Neuronal stem cell (in vitro differentiated cells): Measurements from ENCODE around the gene FAM217B.

Experiments
- DNase-seq: peaks from one replicate; pipeline ENCODE4 v3.0.0-alpha.2; 2013; ENCODE audit warnings: low spot score
- H2AFZ ChIP-seq: one replicate; pipeline ENCODE4 v1.6.1; 2013; ENCODE audit warnings: mild to moderate bottlenecking, low read length, inconsistent platforms
- H2AK5ac ChIP-seq: 2 replicates; pipeline ENCODE4 v1.6.1; 2013; ENCODE audit warnings: low read depth, mild to moderate bottlenecking, inconsistent platforms, low read length, moderate library complexity, mixed read lengths
- H2BK120ac ChIP-seq: 2 replicates; pipeline ENCODE4 v1.6.1; 2013; ENCODE audit warnings: low read depth, mild to moderate bottlenecking, inconsistent platforms, low read length, moderate library complexity, mixed read lengths
- H2BK12ac ChIP-seq: one replicate; pipeline ENCODE4 v1.6.1; 2013; ENCODE audit warnings: low read length, inconsistent platforms
- H2BK15ac ChIP-seq: 2 replicates; pipeline ENCODE4 v1.6.1; 2013; ENCODE audit warnings: mild to moderate bottlenecking, low read length, inconsistent platforms, mixed read lengths
- H2BK5ac ChIP-seq: one replicate; pipeline ENCODE4 v1.6.1; 2013; ENCODE audit warnings: inconsistent platforms, mild to moderate bottlenecking, low read length, moderate library complexity
- H3K14ac ChIP-seq: one replicate; pipeline ENCODE4 v1.6.1; 2013; ENCODE audit warnings: low read length, inconsistent platforms
- H3K18ac ChIP-seq: 2 replicates; pipeline ENCODE4 v1.6.1; 2013; ENCODE audit warnings: low read length, inconsistent platforms
- H3K23ac ChIP-seq: 2 replicates; pipeline ENCODE4 v1.6.1; 2013; ENCODE audit warnings: low read depth, mild to moderate bottlenecking, mixed read lengths, low read length, inconsistent platforms; ENCODE audit not compliant: poor library complexity
- H3K27ac ChIP-seq: replicated peaks from 3 replicates; pipeline ENCODE4 v1.5.1; 2013; ENCODE audit warnings: low read length, inconsistent platforms
- H3K27me3 ChIP-seq, 3 experiments: 2 replicates each; pipeline ENCODE4 v1.6.1; 2013; ENCODE audit warnings: low read length in 3 of 3, mild to moderate bottlenecking in 2 of 3, inconsistent platforms in 1 of 3, low read depth in 1 of 3, mixed read lengths in 1 of 3, moderate library complexity in 1 of 3; ENCODE audit not compliant: control insufficient read depth in 3 of 3, insufficient read depth in 3 of 3
- H3K36me3 ChIP-seq, 2 donors: replicated peaks in 1 of 2; 2 replicates each; pipeline ENCODE4 v1.6.1; 2013; ENCODE audit warnings: low read length in 2 of 2; ENCODE audit not compliant: control insufficient read depth in 2 of 2, insufficient read depth in 2 of 2
- H3K4ac ChIP-seq: 2 replicates; pipeline ENCODE4 v1.6.1; 2013; ENCODE audit warnings: inconsistent platforms, mild to moderate bottlenecking, low read length, moderate library complexity
- H3K4me1 ChIP-seq, 2 donors: 1 replicate in 1 of 2; 2 replicates in 1 of 2; pipeline ENCODE4 v1.6.1; 2013; ENCODE audit warnings: low read length in 2 of 2, low read depth in 1 of 2; ENCODE audit not compliant: control insufficient read depth in 2 of 2, insufficient read depth in 1 of 2
- H3K4me2 ChIP-seq: one replicate; pipeline ENCODE4 v1.6.1; 2013; ENCODE audit warnings: mild to moderate bottlenecking, low read length, inconsistent platforms; ENCODE audit not compliant: insufficient read depth, poor library complexity, severe bottlenecking
- H3K4me3 ChIP-seq, 2 donors: 2 replicates each; pipeline ENCODE4 v1.5.1; 2013; ENCODE audit warnings: low read length in 2 of 2, mild to moderate bottlenecking in 2 of 2, inconsistent platforms in 1 of 2, moderate library complexity in 1 of 2
- H3K79me1 ChIP-seq: one replicate; pipeline ENCODE4 v1.6.1; 2013; ENCODE audit warnings: low read depth, mild to moderate bottlenecking, inconsistent platforms, low read length, moderate library complexity
- H3K9ac ChIP-seq: one replicate; pipeline ENCODE4 v1.6.1; 2013; ENCODE audit warnings: mild to moderate bottlenecking, low read depth, low read length, inconsistent platforms; ENCODE audit not compliant: poor library complexity
- H3K9me3 ChIP-seq, 2 donors: replicated peaks in 1 of 2; 2 replicates each; pipeline versions ENCODE3 to v1.6.1; 2013; ENCODE audit warnings: low read length in 2 of 2, mild to moderate bottlenecking in 2 of 2, inconsistent platforms in 1 of 2, low read depth in 1 of 2, mixed read lengths in 1 of 2, moderate library complexity in 1 of 2; ENCODE audit not compliant: control insufficient read depth in 2 of 2, insufficient read depth in 1 of 2
- H4K8ac ChIP-seq: one replicate; pipeline ENCODE4 v1.6.1; 2013; ENCODE audit warnings: low read depth, mild to moderate bottlenecking, inconsistent platforms, low read length, moderate library complexity
- H4K91ac ChIP-seq: one replicate; pipeline ENCODE4 v1.6.1; 2013; ENCODE audit warnings: low read length, low read depth, mild to moderate bottlenecking, inconsistent platforms; ENCODE audit not compliant: poor library complexity
- WGBS, 2 donors: extraction: QIAGEN DNeasy Blood & Tissue Kit; methylation state at CpG; one replicate each; pipeline ENCODE4 v1.1.7; 2013; ENCODE audit warnings: missing lambda C conversion rate in 2 of 2, mixed read lengths in 1 of 2; ENCODE audit not compliant: insufficient read length in 2 of 2, insufficient replicate concordance in 1 of 2; ENCODE audit errors: extremely low coverage in 2 of 2; 5-methylcytosine and 5-hydroxymethylcytosine counted together

The FAM217B gene

GRCh38 chr20:59931511-59932312 is 8.5 kb upstream of the FAM217B start:
- H2AFZ ChIP-seq = peak overlapping the region; percentile 38
- no peak overlapping the region for H3K4me2 ChIP-seq
- H3K27me3 ChIP-seq = peaks cover 0 to 7% (median 0%) of the 10 kb centered on the region in 3 experiments
- no peak overlapping the region for H2BK5ac ChIP-seq
- DNase-seq = no peak
- H2BK12ac ChIP-seq = no peak overlapping the region
- no peak overlapping the region for H3K9ac ChIP-seq
- no peak overlapping the region for H4K8ac ChIP-seq
- H3K4ac ChIP-seq = no peak overlapping the region
- no peak overlapping the region for H2AK5ac ChIP-seq
- no peak overlapping the region for H3K18ac ChIP-seq
- H3K9me3 ChIP-seq = peaks cover 0 to 2% of the 10 kb centered on the region in 2 donors
- WGBS, 2 donors = no CpG with 5 or more reads among the region's 9 CpGs
- no peak overlapping the region for H3K4me3 ChIP-seq
- H2BK15ac ChIP-seq = no peak overlapping the region
- no peak overlapping the region for H4K91ac ChIP-seq
- H3K79me1 ChIP-seq = peaks cover 2% of the 10 kb centered on the region
- H3K27ac ChIP-seq = no peak overlapping the region
- no peak overlapping the region for H2BK120ac ChIP-seq
- no peak overlapping the region for H3K14ac ChIP-seq
- H3K23ac ChIP-seq = no peak overlapping the region
- peaks cover 0 to 9% of the 10 kb centered on the region in 2 donors for H3K4me1 ChIP-seq
- H3K36me3 ChIP-seq = no peaks in the 10 kb centered on the region

GRCh38 chr20:59932616-59933295 is 7.4 kb upstream of the FAM217B start:
- H3K36me3 ChIP-seq = no peaks in the 10 kb centered on the region
- peaks cover 0 to 7% (median 0%) of the 10 kb centered on the region in 3 experiments for H3K27me3 ChIP-seq
- no peak overlapping the region for H2BK12ac ChIP-seq
- H2BK5ac ChIP-seq = no peak overlapping the region
- H2AFZ ChIP-seq = no peak overlapping the region
- H3K14ac ChIP-seq = peak overlapping the region; percentile 21
- H3K18ac ChIP-seq = peak overlapping the region; percentile 64
- peaks cover 2% of the 10 kb centered on the region for H3K79me1 ChIP-seq
- no peak overlapping the region for H2BK120ac ChIP-seq
- no peak overlapping the region for H3K4me2 ChIP-seq
- H4K8ac ChIP-seq = no peak overlapping the region
- no peak overlapping the region for H3K4ac ChIP-seq
- H3K23ac ChIP-seq = peak overlapping the region; percentile 85
- H3K4me3 ChIP-seq = no peak overlapping the region
- H3K4me1 ChIP-seq = peaks cover 0 to 9% of the 10 kb centered on the region in 2 donors
- H2BK15ac ChIP-seq = no peak overlapping the region
- WGBS, 2 donors = no CpG with 5 or more reads among the region's 72 CpGs
- H4K91ac ChIP-seq = no peak overlapping the region
- H3K9ac ChIP-seq = no peak overlapping the region
- no peak for DNase-seq
- peaks cover 0 to 2% of the 10 kb centered on the region in 2 donors for H3K9me3 ChIP-seq
- no peak overlapping the region for H3K27ac ChIP-seq
- H2AK5ac ChIP-seq = peak overlapping the region; percentile 70

GRCh38 chr20:59933296-59933848 is 6.8 kb upstream of the FAM217B start, which contains the start of gene SYCP2:
Gene SYCP2 (minus strand): TSS chr20:59933637. CDS start chr20:59922413, 11,224 bp downstream.
- no peak within 1 kb of the TSS for H3K27ac ChIP-seq
- H2BK15ac ChIP-seq = peak within 1 kb of the TSS; percentile 67
- H2AFZ ChIP-seq = no peak within 1 kb of the TSS
- H3K4ac ChIP-seq = peak within 1 kb of the TSS; percentile 53
- peak within 1 kb of the TSS; percentile 70 for H2AK5ac ChIP-seq
- peak within 1 kb of the TSS; percentile 70 for H3K9ac ChIP-seq
- no peak within 1 kb of the TSS for H2BK5ac ChIP-seq
- peak within 1 kb of the TSS in 1 of 2 donors; percentile 83 for H3K4me3 ChIP-seq
- peak within 1 kb of the TSS; percentile 85 for H3K23ac ChIP-seq
- H3K36me3 ChIP-seq = no peaks in the 10 kb centered on the region
- peak within 1 kb of the TSS; percentile 98 for H4K8ac ChIP-seq
- H3K27me3 ChIP-seq = peaks cover 0 to 8% (median 0%) of the 10 kb centered on the region in 3 experiments
- no CpG with 5 or more reads among the region's 65 CpGs for WGBS, 2 donors
- peaks cover 0 to 12% of the 10 kb centered on the region in 2 donors for H3K4me1 ChIP-seq
- H2BK12ac ChIP-seq = peak within 1 kb of the TSS; percentile 22
- H3K79me1 ChIP-seq = peaks cover 2% of the 10 kb centered on the region
- peak within 1 kb of the TSS; percentile 21 for H3K14ac ChIP-seq
- H3K9me3 ChIP-seq = peaks cover 0 to 2% of the 10 kb centered on the region in 2 donors
- no peak within 1 kb of the TSS for H2BK120ac ChIP-seq
- no peak for DNase-seq
- peak within 1 kb of the TSS; percentile 98 for H3K18ac ChIP-seq
- peak within 1 kb of the TSS; percentile 73 for H3K4me2 ChIP-seq
- no peak within 1 kb of the TSS for H4K91ac ChIP-seq
